CD4-positive, alpha-beta T cell (primary cell): Measurements from ENCODE around the gene ABR. TPM values are rescaled to one million over a fixed set of nuclear protein-coding genes. Genes with fewer than 3 reads are reported as not detected.

Source experiments
- ATAC-seq: fragments of 200-7000 bp; cut with Tn5 transposase; one replicate; pipeline ENCODE4 v1.10.0; 2022; ENCODE audit warnings: mild to moderate bottlenecking; ENCODE audit not compliant: poor library complexity
- CTCF ChIA-PET: fragments of 350-600 bp; sonication (Branson Sonifier 250); formaldehyde crosslinking; loops from one replicate; lab custom pipeline; 2021; ENCODE audit warnings: antibody characterized with exemption, inconsistent platforms; lab: Charles Lee
- POLR2A ChIA-PET: fragments of 350-600 bp; sonication (Branson Sonifier 250); formaldehyde crosslinking; loops from one replicate; lab custom pipeline; 2021; ENCODE audit warnings: antibody characterized with exemption, inconsistent platforms; lab: Charles Lee
- DNase-seq, 14 experiments: peaks; one replicate each; pipeline ENCODE4 v3.0.0-alpha.2; 2013 to 2020; ENCODE audit warnings: mixed read lengths in 2 of 14
- H3K27ac ChIP-seq, 2 donors: one replicate each; pipeline versions ENCODE4 v1.5.1 to v1.7.0; 2013; ENCODE audit warnings: low read length in 2 of 2, low read depth in 1 of 2, mild to moderate bottlenecking in 1 of 2
- H3K27me3 ChIP-seq, 2 experiments: 1 replicate in 1 of 2; 2 replicates in 1 of 2; pipeline versions ENCODE4 v1.6.1 to v1.7.0; 2013; ENCODE audit warnings: low read length in 2 of 2, control low read depth in 1 of 2, mild to moderate bottlenecking in 1 of 2, moderate library complexity in 1 of 2; ENCODE audit not compliant: insufficient read depth in 2 of 2, control insufficient read depth in 1 of 2
- H3K36me3 ChIP-seq: one replicate; pipeline ENCODE4 v1.6.1; 2013; ENCODE audit warnings: low read length, control low read depth; ENCODE audit not compliant: insufficient read depth
- H3K4me1 ChIP-seq: one replicate; pipeline ENCODE4 v1.6.1; 2013; ENCODE audit warnings: low read length, control low read depth; ENCODE audit not compliant: insufficient read depth
- H3K4me3 ChIP-seq: one replicate; pipeline ENCODE4 v1.5.1; 2013; ENCODE audit warnings: mild to moderate bottlenecking, low read length, moderate library complexity
- H3K9me3 ChIP-seq, 2 experiments: 1 replicate in 1 of 2; 2 replicates in 1 of 2; pipeline versions ENCODE4 v1.6.1 to v1.7.0; 2013; ENCODE audit warnings: low read length in 2 of 2, mild to moderate bottlenecking in 2 of 2, control low read depth in 1 of 2, moderate library complexity in 1 of 2; ENCODE audit not compliant: control insufficient read depth in 1 of 2, insufficient read depth in 1 of 2
- H3K27ac Mint-ChIP-seq: one replicate; pipeline ENCODE4 v1.8.0; 2020; ENCODE audit warnings: mixed read lengths
- H3K27me3 Mint-ChIP-seq: one replicate; pipeline ENCODE4 v1.8.0; 2021; ENCODE audit warnings: mixed read lengths
- H3K36me3 Mint-ChIP-seq: one replicate; pipeline ENCODE4 v1.8.0; 2021; ENCODE audit warnings: low read depth, mixed read lengths
- H3K4me1 Mint-ChIP-seq: one replicate; pipeline ENCODE4 v1.8.0; 2021; ENCODE audit warnings: low read depth, mixed read lengths
- H3K4me3 Mint-ChIP-seq: one replicate; pipeline ENCODE4 v1.8.0; 2020; ENCODE audit warnings: mild to moderate bottlenecking, mixed read lengths
- H3K9me3 Mint-ChIP-seq: one replicate; pipeline ENCODE4 v1.8.0; 2020; ENCODE audit warnings: mixed read lengths
- CTCF ChIP-seq: fragments of 200-600 bp; IDR thresholded peaks from one replicate; pipeline ENCODE4 v1.8.0; 2022; ENCODE audit warnings: antibody characterized with exemption, mild to moderate bottlenecking
- intact Hi-C, 2 experiments: fragments of 100-400 bp; cut with DNase I in 1 of 2; cut with micrococcal nuclease in 1 of 2; formaldehyde crosslinking; loops; one replicate each; pipeline versions ENCODE4 v1.15.1 to v1.9.0; 2023 to 2025; cut with DNase I, micrococcal nuclease
- total RNA-seq, 174 experiments: library from RNA in 2 of 174; stranded (reverse) in 2 of 174; gene quantifications; one replicate each; pipeline ENCODE4 v1.2.3 and lab custom pipeline; 2021 to 2026

The ABR gene
- total RNA-seq, 2 experiments from 2014 or later = 72.4 to 74.8 TPM

- Mint-ChIP-seq H3K4me3 (peak overlapping the region; percentile 88), H3K27me3 (peaks cover 44% of the 10 kb centered on the region), H3K9me3 (no peaks in the 10 kb centered on the region), H3K4me1 (peaks cover 17% of the 10 kb centered on the region), H3K27ac (peak overlapping the region; percentile 40), H3K36me3 (no peaks in the 10 kb centered on the region)
- ATAC-seq (no peak), DNase-seq (peak in 2 of 14 experiments; percentile 23 to 40)
- H3K27me3 ChIP-seq = peaks cover 24 to 40% of the 10 kb centered on the region in 2 experiments
- intact Hi-C loops = loop anchor here in 1 of 2 experiments (1.0 to 5.0 kb wide), 4 partner anchors 18 to 266 kb away; partner anchors contain the start of genes ABR, GLOD4, MRM3 and VPS53
- H3K4me1 ChIP-seq = peaks cover 23% of the 10 kb centered on the region
- no peaks in the 10 kb centered on the region for H3K9me3 ChIP-seq
- no peak overlapping the region for H3K27ac ChIP-seq
- H3K4me3 ChIP-seq = no peak overlapping the region
- H3K36me3 ChIP-seq = no peaks in the 10 kb centered on the region
- CTCF ChIA-PET = interaction anchor here (1.0 to 1.3 kb wide), 2 partner anchors 99 to 184 kb away, joined by 3 read pairs; no protein-coding TSS in a partner anchor
- POLR2A ChIA-PET = interaction anchor here (1.0 to 4.9 kb wide), 3 partner anchors 19 to 226 kb away, joined by 3 to 44 read pairs (median 14); partner anchors contain the start of genes GEMIN4 and TIMM22
- TF ChIP-seq CTCF = no peak
These were observed 201.4 kb downstream of the ABR start for GRCh38 chr17:978103-979093.

GRCh38 chr17:977166-977565, 202.6 kb downstream of the ABR start:
- H3K27me3 ChIP-seq = peaks cover 24 to 40% of the 10 kb centered on the region in 2 experiments
- Mint-ChIP-seq H3K4me3 (peak overlapping the region; percentile 0), H3K27ac (no peak overlapping the region), H3K27me3 (peaks cover 47% of the 10 kb centered on the region), H3K4me1 (peaks cover 17% of the 10 kb centered on the region), H3K9me3 (no peaks in the 10 kb centered on the region), H3K36me3 (no peaks in the 10 kb centered on the region)
- ATAC-seq (no peak), DNase-seq (no peak)
- no peaks in the 10 kb centered on the region for H3K9me3 ChIP-seq
- ChIA-PET POLR2A (interaction anchor here (4.9 kb wide), 1 partner anchor 20 kb away, joined by 44 read pairs; the partner anchor contains the start of gene TIMM22), CTCF (interaction anchor here (1.3 kb wide), 1 partner anchor 182 kb away, joined by 3 read pairs; no protein-coding TSS in a partner anchor)
- H3K27ac ChIP-seq = no peak overlapping the region
- H3K36me3 ChIP-seq = no peaks in the 10 kb centered on the region
- intact Hi-C loops = loop anchor here in 1 of 2 experiments (5.0 kb wide), 1 partner anchor 265 kb away; the partner anchor contains the start of gene VPS53
- no peak for TF ChIP-seq CTCF
- H3K4me3 ChIP-seq = no peak overlapping the region
- peaks cover 23% of the 10 kb centered on the region for H3K4me1 ChIP-seq

GRCh38 chr17:976312-976711, 203.5 kb downstream of the ABR start:
- no peak for DNase-seq
- ChIA-PET POLR2A (no interaction called here), CTCF (interaction anchor here (1.6 kb wide), 1 partner anchor 20 kb away, joined by 6 read pairs; the partner anchor contains the start of gene TIMM22)
- H3K4me1 Mint-ChIP-seq = peaks cover 17% of the 10 kb centered on the region
- H3K4me1 ChIP-seq = peaks cover 23% of the 10 kb centered on the region
- no peaks in the 10 kb centered on the region for H3K9me3 ChIP-seq
- H3K27me3 Mint-ChIP-seq = peaks cover 47% of the 10 kb centered on the region
- no peak overlapping the region for H3K4me3 Mint-ChIP-seq
- intact Hi-C loops = loop anchor here in 1 of 2 experiments (5.0 kb wide), 1 partner anchor 264 kb away; the partner anchor contains the start of gene VPS53
- ATAC-seq = no peak
- H3K27ac Mint-ChIP-seq = no peak overlapping the region
- H3K27me3 ChIP-seq = peaks cover 24 to 40% of the 10 kb centered on the region in 2 experiments
- H3K9me3 Mint-ChIP-seq = no peaks in the 10 kb centered on the region
- no peaks in the 10 kb centered on the region for H3K36me3 Mint-ChIP-seq
- no peak overlapping the region for H3K27ac ChIP-seq
- no peak overlapping the region for H3K4me3 ChIP-seq
- TF ChIP-seq CTCF = no peak
- H3K36me3 ChIP-seq = no peaks in the 10 kb centered on the region
